Measurements from ENCODE around the gene ING5.

ING5 gene

DNA sequence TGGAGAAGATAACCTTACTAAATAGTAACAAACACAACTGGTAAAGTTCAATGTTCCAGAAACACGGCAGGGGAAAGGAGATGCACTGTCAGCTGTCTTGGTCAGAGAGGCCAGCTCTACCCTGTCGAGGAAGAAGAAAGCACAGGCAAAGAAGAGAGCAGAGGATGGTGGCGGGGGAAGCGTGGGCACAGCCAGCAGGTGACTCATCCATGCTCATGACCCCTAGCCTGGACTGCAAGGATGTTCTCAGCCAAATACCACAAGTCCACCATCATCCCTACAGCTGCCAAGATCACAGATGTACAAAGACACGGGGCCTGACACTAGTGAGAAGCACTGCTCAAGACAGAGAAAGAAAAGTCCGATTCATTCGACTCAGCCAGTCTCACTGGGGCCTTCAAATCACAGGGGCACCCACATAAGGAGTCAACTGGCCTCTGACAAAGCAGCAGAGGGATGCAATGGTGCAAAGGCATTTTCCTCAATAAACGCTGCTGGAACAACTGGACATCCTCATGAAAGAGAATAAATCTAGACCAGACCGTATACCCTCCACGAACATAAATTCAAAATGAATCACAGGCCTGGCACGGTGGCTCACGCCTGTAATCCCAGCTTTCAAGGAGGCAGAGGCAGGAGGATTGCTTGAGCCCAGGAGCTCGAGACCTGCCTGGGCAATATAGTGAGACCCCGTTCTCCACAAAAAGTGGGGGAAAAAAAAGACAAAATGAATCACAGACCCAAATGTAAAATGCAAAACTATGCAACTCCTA is 20.8 kb upstream of the ING5 start:
- Histone ChIP-seq H3K36me3 (peaks cover 82% of the 10 kb centered on the region), H3K4me3 (ENCODE audit: low read depth, low read length) (no peak overlapping the region), H3K27me3 (no peaks in the 10 kb centered on the region), H3K4me1 (no peaks in the 10 kb centered on the region), H3K9me3 (no peaks in the 10 kb centered on the region)
- TF ChIP-seq, protein P1, sequence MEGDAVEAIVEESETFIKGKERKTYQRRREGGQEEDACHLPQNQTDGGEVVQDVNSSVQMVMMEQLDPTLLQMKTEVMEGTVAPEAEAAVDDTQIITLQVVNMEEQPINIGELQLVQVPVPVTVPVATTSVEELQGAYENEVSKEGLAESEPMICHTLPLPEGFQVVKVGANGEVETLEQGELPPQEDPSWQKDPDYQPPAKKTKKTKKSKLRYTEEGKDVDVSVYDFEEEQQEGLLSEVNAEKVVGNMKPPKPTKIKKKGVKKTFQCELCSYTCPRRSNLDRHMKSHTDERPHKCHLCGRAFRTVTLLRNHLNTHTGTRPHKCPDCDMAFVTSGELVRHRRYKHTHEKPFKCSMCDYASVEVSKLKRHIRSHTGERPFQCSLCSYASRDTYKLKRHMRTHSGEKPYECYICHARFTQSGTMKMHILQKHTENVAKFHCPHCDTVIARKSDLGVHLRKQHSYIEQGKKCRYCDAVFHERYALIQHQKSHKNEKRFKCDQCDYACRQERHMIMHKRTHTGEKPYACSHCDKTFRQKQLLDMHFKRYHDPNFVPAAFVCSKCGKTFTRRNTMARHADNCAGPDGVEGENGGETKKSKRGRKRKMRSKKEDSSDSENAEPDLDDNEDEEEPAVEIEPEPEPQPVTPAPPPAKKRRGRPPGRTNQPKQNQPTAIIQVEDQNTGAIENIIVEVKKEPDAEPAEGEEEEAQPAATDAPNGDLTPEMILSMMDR (IDR thresholded peaks at IDR 0.05; ENCODE audit: low read depth, low read length), result no peak
- DNase-seq, result no peak

DNA sequence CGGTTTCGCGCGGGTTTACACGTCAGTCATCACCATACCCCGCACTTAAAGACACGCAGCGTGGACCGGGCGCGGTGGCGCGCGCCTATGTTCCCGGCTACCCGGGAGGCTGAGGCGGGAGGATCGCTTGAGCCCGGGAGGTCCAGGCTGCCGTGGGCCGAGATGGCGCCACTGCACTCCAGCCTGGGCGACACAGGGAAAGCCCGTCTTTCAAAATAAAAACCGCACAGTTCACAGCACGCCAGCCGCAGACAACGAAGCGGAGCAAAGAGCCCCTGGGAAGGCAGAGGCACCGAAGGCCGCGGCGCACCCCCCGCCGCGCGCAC is 15.6 kb upstream of the ING5 start:
- Histone ChIP-seq H3K9me3 (no peaks in the 10 kb centered on the region), H3K36me3 (peaks cover 47% of the 10 kb centered on the region), H3K4me3 (ENCODE audit: low read depth, low read length) (peak overlapping the region; percentile 98), H3K4me1 (no peaks in the 10 kb centered on the region; the same call in 1 of the 2 replicates), H3K27me3 (no peaks in the 10 kb centered on the region)
- TF ChIP-seq, protein P1 (IDR thresholded peaks at IDR 0.05; ENCODE audit: low read depth, low read length), result no peak
- DNase-seq, result no peak

DNA sequence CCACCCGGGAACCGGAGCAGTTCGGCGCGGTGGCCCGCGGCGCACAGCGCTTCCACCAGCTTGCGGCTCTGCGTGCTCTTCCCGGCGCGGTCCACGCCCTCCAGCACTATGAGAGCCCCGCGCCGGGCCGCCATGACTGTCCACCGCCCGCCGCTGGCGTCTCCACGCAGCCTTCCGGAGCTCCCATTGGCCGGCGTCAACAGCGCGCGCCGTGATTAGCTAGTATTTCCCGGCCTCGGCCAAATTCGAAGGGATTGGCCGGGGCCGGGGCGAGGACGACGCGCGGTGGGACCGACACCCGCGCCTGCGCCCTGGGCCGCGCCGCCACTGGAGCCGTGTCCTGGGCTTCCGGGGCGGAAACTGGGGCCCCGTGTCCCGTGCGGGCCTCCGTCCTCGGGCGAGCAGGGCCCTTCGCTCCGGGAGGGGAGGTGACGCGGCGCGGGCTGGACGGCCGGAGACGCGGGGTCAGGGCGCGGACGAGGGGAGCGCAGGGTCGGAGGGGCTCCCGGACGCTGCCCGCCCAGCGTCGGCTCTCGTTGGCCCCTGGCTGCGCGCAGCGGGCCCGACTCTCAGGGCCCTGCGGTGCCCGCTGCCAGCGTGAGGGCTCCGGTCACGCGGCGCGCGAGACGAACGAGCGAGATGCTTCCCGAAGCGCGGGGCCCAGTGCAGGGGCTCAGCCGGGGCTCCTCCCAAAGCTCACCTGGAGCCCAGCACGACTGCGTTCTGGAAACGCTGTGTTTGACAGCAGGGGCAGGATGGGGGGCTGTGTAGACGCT is 15.0 kb upstream of the ING5 start, which contains the start of gene DTYMK:
Gene DTYMK (minus strand): TSS at position 166 of the 776 bp plus-strand sequence. CDS start 32 bp downstream, at position 134.
- Histone ChIP-seq H3K36me3 (peaks cover 47% of the 10 kb centered on the region), H3K27me3 (no peaks in the 10 kb centered on the region), H3K9me3 (no peaks in the 10 kb centered on the region), H3K4me1 (no peaks in the 10 kb centered on the region; the same call in 1 of the 2 replicates), H3K4me3 (ENCODE audit: low read depth, low read length) (peak within 1 kb of the TSS; percentile 98)
- DNase-seq, result peak; percentile 98
- TF ChIP-seq, protein P1 (IDR thresholded peaks at IDR 0.05; ENCODE audit: low read depth, low read length), result no peak

DNA sequence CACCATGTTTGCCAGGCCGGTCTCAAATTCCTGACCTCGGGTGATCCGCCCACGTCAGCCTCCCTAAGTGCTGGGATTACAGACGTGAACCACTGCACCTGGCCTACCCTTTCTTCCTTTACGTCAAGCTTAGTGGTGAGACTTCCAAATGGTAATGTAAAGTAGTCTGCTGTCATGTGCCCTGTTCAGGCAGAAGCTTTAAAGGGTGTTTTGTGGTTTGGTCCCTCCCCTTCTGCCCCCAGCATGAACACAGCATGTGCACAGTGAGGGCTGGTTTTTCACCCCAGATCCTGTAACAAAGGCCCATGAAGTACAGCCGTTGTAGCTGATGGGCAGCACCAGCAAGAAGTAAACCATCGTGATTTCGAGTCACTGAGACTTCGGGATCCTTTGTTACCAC is 12.5 kb upstream of the ING5 start:
- no peak overlapping the region for H3K4me3 ChIP-seq (ENCODE audit: low read depth, low read length)
- peaks cover 47% of the 10 kb centered on the region for H3K36me3 ChIP-seq
- TF ChIP-seq, protein P1 (IDR thresholded peaks at IDR 0.05; ENCODE audit: low read depth, low read length), result no peak
- no peaks in the 10 kb centered on the region for H3K27me3 ChIP-seq
- no peaks in the 10 kb centered on the region for H3K9me3 ChIP-seq
- DNase-seq, result no peak
- no peaks in the 10 kb centered on the region; the same call in 1 of the 2 replicates for H3K4me1 ChIP-seq

DNA sequence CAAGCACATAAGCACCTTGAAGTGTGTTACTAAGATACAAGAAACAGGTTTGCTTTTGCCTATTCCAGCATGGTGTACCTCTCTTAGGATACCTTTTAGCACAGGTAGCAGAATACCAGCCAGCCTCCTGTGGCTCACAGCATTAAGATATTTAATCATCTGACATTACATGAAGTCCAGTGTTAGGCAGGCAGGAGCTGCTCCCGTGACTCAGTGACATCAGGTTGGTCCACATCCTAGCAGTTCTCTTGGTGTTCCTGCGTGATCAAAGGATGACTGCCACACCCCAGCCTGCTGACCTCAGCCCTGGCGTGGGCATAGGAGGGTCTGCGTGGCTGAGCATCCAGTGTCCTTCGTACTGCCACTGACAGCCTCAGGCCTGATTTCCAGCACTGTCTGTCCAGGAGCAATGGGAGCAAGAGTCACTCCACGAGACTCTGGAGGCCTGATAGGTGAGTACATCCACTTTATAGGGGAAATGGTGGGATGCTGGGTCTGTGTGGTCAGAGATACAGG is 11.6 kb upstream of the ING5 start:
- Histone ChIP-seq H3K4me1 (no peaks in the 10 kb centered on the region; the same call in 1 of the 2 replicates), H3K9me3 (no peaks in the 10 kb centered on the region), H3K27me3 (no peaks in the 10 kb centered on the region), H3K36me3 (peaks cover 45% of the 10 kb centered on the region), H3K4me3 (ENCODE audit: low read depth, low read length) (no peak overlapping the region)
- TF ChIP-seq, protein P1 (IDR thresholded peaks at IDR 0.05; ENCODE audit: low read depth, low read length), result no peak
- DNase-seq, result no peak
